NK-92 treated with Interleukin-12 subunit alpha and Interleukin-12 subunit beta, amount 100 ng/mL, for 24 hours (cell line): ENCODE results near the gene ISCU.
A peak's percentile ranks its signal among the peaks of the same experiment; 100 is the strongest.

ENCODE experiments used
- DNase-seq: peaks from one replicate; lab custom pipeline; 2025; lab: John Stamatoyannopoulos, UW

ISCU gene

DNA sequence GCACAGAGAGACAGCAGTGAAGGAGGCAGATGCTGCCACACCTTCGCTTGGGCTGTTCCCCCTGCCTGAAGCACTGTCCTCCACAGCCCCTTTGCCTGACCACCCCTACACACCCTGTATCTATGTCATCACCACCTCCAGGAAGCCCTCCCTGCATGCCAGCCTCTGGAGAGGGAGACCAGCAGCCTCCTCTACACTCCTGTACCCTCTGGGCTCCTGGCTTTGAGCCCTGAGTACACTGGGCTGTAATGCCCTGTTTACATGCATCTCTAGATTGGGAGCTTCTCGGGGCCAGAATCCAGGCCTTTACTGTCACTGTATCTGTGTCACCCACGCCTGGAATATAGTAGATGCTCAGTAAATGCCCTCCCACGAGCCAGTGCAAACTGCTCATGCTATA lies 41.3 kb downstream of the ISCU start:
- DNase-seq = no peak

DNA sequence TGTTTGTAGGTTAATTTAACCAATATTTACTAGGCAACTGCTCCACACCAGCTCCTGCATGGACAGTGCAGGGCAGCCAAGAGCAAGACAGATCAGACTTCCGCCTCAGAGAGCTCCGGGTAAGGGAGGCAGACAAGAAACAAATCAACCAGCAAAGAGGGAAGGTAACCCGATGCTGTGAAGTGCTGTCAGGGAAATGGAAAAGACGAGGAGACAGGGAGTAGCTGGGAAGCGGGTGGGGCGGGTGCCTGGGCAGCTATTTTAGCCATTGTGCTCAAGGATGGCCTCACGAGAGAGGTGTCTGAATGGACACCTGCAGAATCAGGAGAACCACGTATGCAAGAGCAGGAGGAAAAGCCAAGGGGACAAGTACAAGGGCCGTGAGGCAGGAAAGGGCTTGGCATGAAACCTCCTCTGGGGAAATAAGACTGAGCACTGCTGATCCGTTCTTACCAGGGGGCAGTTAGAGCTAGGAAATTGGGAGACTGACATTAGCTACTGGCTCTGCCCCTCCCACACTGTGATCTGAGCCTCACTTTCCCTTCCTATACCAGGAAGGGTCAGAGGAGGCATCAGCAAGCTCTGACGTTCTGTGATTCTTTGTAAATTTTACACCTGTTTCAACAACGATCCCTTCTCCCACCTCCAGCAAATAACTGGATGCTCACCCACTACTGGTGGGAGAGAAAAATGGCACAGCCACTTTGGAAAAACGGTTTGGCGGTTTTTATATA lies 42.0 kb downstream of the ISCU start:
- DNase-seq = no peak

DNA sequence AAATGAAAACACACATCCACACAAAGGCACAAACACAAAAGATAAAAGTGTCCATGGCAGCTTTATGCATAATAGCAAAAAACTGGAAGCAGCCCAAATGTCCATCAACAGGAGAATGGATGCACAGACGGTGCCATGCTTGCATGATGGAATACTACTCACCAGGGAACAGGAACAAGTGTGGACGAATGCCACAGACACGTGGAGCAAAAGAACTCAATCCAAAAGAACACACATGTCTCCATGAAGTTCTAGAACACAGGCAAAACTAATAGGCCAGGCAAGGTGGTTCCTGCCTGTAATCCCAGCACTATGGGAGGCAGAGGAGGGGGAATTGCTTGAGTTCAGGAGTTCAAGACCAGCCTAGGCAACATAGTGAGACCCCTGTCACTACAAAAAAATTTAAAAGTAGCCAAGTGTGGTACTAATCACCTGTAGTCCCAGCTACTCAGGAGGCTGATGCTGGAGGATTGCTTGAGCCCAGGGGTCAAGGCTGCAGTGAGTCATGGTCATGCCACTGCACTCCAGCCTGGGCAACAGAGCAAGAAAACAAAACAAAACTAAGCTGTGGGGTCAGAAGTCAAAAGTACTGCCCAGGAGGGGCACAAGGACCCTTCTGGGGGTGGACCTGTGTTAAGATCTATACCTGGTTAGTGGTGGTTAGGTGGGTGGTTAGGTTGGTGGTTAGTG lies 42.7 kb downstream of the ISCU start:
- no peak for DNase-seq

DNA sequence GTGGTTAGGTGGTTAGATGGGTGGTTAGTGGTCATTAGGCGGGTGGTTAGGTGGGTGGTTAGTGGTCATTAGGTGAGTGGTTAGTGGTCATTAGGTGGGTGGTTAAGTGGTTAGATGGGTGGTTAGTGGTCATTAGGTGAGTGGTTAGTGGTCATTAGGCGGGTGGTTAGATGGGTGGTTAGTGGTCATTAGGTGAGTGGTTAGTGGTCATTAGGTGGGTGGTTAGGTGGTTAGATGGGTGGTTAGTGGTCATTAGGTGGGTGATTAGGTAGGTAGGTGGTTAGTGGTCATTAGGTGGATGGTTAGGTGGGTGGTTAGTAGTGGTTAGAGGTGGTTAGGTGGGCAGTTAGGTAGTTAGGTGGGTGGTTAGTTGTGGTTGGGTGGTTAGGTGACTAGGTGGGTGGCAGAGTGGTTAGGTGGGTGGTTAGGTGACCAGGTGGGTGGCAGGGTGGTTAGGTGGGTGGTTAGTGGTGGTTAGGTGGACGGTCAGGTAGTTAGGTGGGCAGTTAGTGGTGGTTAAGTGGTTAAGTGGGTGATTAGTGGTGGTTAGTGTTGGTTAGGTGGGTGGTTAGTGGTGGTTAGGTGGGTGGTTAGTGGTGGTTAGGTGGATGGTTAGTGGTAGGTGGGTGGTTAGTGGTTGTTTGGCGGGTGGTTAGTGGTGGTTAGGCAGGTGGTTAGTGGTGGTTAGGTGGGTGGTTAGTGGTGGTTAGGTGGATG lies 43.5 kb downstream of the ISCU start:
- DNase-seq = no peak

DNA sequence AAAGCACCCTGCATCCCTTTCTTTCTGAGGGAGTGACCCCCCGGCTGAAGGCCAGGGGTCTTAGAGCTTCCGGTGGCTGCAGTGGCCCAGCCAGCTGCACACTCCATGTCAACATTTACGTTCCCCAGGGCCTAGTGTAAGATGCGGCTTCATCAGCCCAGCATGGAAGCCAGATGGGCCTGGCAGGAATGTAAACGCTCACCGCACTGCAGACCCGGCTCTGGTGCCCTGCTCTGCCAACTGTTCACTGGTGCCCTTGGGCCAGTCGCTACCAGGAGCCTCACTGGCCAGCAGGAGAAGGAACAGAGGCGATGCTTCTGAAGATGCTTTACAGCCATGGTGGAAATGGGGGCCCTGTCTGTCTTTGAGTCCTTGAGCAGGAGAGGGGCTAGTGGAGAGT lies 44.1 kb downstream of the ISCU start:
- DNase-seq = no peak

DNA sequence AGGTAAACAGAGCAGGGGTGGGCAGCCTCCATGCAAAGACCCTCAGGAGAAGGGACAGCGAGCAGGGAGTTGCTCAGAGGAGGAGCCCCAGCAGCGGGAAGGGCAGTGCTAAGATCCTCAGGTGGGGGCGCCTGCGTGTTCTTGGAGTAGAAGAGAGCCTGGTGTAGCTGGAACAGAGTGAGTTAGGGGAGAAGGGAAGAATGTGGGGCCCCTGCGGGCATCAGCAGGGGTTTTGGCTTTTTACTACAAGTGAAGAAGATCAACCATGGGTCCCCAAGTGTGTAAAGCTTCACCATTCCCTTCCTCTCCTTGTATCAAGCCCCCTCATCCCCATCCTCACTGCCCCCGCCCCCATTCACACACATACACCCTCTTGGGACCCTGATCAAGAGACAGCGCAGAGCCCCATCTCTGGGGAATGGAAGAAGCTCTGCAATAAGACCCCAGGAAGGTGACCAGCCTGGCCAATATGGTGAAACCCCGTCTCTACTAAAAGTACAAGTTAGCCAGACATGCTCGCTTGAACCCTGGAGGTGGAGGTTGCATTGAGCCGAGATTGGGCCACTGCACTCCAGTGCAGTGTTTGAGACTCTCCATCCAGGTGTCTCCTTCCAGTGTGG lies 45.7 kb downstream of the ISCU start:
- no peak for DNase-seq

DNA sequence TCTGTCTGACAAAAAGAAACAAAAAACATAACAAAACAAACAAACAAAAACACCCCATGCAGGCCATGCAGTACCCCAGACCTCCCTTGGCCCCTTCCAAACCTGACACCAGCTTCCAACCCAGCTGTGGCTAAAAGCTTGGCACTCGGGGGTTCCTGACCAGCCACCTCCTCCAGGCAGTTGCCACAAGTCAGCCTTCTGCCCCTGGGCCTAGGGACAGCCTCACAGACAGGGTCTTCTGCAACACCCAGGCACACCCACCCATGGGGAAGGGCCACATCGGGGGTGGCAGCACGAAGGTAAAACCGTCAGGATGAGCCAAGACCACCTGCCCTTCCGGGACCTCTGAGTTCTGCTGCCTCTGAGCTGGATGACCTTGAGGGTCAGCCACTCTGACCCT lies 46.2 kb downstream of the ISCU start:
- no peak for DNase-seq

DNA sequence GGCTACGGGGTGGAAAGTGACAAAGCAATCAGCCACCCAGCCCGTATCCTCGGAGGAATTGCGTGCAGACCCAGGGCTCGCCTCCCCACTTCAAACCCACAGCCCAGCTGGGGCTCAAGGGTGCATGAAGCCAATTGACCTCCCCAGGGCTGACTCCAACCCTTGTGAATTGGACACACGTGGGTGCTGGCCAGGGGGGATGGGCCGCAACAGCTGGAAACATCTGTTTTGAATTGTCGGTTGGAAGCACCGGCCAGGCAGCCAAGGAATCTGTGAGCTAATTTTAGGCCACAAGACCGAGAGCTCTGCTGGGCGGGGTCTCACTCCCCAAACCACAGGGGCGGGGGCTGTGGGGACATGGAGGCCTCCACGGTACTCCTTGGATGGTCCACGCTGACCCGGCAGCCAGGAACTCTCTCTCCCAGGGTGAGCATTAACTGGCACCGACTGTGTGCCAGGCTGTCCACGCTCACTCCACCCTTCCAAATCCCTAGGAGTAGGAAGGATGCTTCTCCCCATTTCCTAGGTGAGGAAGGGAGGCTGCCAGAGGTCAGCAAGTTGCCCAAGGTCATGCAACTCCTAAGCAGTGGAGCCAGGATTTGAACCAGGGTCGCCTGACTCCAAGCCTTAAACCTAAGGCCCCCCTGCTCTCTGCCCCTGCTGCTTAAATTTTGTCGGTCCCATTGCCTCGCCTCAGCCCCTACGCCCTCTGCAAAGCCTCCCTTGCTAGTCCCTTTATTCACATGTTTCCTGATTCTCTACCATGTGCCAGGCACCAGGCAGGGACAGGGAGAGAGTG lies 47.3 kb downstream of the ISCU start:
- no peak for DNase-seq

DNA sequence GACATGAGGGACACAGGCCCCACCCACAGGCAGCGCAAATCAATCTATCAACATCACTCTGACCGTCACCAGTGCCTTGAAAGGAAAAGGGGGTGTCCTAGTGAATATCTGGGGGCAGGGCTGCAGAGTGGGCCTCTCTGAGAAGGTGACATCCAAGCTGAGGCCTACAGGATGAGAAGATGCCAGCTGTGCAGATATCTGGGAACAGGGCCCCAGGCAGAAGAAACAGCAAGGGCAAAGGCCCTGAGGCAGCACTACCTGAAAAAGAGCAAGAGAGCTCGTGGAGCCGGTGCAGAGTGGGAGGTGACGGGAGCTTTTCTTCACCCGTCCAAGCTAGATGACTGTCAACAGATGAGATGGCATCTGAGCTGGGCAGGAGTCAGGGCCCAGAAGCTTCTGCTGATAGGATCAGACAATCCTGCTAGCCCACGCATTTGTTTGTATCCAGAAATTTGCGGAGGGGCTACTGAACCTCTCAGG lies 48.0 kb downstream of the ISCU start:
- no peak for DNase-seq

DNA sequence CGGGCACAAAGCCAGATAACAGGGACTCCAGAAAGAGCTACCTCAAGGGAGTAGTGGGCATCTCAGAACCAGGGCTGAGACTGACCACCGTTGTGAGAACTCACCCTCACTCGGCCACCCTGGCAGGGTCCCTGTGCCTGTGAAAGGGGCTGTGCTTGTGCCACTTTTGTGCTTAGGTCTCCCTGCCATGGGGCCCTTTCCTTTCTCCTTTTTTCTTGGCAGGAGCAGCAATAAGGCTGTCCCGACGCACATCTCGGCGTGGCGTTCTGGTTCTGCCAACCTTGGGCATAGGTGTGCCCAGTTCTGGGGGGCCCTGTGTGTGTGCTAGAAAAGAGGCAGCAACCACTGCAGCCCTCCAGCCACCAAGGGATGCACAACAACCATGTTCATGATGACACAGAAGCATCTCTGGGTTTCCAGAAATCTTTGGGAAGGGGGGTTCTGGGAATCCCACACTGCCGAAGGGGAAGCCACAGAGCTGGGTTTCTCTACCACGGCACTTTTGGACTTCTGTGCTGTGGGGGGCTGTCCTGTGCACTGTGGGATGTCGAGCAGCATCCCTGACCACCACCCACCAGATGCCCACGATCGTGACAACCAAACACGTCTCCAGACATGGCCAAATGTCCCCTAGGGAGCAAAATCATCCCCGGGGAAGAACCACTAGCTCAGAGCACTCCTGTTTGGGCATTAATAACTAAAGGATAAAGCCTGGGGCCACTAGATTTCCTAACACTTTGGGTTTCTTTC lies 48.6 kb downstream of the ISCU start:
- no peak for DNase-seq

DNA sequence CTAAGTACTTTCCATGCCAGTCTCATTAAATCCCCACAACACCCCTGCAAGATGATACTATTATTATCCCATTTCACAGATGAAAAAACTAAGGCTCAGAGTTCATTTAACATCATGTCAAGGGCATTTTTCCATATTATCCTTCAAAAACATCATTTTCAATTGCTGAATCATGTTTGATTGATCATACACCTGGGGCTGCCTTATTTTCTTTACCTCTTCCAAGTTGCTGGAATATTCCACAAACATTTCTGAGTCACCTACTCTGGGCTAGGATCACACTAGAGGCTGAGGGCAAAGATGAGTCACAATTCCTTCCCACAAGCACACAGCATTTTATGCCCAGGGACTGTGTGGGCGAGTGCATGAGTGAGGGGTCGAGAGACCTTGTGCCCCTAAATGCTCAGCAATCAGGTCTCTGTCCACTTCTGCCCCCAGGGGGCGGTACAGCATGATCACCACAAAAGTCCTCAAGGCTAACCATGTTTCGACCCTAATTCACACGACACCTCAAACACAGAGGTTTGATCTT lies 49.6 kb downstream of the ISCU start:
- DNase-seq = peak; percentile 30

DNA sequence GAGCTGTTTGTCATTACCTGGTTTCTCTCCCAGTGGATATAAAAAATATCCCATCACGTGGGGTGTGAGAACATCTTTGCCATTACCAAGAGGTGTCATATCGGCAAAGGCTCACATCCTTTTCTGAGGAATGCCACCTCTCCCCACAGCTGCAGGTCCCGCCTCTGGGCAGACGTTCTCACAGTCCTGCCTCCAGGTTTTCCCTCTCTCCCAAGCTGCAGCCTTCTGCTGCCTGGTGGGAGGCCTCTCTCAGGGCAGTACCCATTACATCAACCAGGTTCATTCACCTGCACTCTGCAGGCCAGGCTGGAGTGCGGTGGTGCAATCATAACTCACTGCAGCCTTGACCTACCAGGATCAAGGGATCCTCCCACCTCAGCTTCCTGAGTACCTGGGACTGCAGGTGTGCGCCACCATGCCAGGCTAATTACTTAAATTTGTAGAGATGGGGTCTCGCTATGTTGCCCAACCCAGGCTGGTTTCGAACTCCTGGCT lies 50.4 kb downstream of the ISCU start:
- DNase-seq = no peak

DNA sequence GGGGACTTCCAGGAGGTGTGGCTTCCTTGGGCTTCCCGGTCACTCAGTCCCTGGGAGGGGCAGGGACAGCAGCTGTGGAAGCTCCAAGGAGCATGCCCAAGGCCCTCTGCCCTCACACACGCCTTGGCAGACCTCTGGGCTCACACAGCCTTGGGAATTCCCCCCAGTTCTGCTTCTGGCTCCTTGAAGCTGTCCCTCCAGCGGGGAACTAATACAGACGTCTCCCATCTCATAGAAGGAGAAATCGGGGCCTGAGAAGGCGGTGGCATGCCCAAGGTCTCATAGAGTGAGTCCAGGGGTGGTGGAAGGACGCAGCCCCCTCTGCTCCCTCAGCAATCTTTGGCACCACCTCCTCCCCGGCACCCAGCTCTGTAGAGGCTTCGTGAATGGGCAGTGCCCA lies 51.2 kb downstream of the ISCU start:
- no peak for DNase-seq

DNA sequence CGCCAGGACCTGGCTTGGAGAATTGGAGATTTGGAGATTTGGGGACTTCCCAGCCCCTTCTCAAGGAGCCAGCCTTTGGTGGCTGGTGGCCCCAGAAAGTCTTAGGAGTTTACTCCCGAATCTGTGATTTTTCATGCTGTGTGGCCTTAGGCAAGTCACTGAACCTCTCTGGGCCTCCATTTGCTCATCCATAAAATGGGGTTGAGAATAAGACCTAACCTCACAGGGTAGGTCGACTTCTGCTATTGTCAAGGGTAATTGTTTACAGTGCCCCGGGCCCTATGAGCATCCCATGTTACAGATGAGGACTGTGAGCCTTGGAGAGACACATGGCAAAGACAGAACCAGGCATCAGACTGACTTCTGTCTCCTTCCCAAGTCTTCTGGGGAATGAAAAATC lies 51.6 kb downstream of the ISCU start:
- no peak for DNase-seq

DNA sequence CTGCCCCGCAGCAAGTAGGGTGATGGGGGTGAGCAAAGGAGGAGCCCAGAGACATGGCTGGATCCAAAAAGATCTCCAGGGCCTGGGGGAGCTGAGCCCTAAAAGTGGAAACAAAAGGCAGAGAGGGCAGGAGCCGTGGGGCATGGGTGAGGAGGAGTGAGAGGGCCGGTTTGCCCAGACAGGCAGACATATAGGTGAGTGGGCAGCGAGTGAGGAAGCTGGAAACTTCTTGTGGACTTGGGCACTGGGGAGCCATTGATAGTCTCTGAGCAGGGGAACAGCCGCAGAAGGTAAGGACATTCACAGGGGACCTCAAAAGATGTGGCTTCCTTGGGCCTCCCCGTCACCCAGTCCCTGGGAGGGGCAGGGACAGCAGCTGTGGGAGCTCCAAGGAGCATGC lies 52.2 kb downstream of the ISCU start:
- DNase-seq = no peak

DNA sequence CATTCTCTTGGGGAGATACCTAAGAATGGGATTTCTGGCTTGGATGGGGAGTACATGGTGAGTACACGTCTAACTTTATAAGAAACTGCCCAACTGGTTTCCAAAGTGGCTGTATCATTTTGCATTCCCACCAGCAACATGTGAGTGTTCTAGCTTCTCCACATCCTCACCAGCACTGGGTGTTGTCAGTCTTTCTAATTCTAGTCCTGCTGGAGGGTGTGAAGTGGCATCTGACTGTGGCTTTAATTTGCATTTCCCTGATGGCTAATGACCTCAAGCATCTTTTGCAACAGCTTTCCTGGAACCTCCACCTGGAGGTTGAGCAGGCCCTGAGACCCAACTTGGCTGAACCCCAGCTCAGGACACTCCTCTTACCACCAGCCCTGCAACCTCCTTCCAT lies 53.5 kb downstream of the ISCU start:
- DNase-seq = no peak

DNA sequence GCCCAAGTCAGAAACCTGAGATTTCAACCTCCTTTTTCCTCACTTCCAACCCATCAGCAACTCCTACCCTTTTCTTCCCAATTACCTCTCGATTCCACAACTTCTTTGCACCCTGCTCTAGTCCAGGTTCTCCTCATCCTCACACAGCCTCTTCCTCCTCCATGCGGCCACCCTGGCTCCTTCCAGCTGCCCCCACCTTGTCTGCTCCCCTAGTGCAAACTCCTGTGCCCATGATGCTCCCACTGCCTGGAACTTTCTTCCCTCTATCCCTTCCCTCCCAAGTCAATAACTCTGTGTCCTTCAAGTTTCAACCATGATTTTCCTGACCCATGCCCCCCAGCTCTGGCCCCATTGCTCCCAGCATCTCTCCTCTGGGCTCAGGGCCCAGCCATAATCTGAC lies 54.0 kb downstream of the ISCU start:
- DNase-seq = no peak

DNA sequence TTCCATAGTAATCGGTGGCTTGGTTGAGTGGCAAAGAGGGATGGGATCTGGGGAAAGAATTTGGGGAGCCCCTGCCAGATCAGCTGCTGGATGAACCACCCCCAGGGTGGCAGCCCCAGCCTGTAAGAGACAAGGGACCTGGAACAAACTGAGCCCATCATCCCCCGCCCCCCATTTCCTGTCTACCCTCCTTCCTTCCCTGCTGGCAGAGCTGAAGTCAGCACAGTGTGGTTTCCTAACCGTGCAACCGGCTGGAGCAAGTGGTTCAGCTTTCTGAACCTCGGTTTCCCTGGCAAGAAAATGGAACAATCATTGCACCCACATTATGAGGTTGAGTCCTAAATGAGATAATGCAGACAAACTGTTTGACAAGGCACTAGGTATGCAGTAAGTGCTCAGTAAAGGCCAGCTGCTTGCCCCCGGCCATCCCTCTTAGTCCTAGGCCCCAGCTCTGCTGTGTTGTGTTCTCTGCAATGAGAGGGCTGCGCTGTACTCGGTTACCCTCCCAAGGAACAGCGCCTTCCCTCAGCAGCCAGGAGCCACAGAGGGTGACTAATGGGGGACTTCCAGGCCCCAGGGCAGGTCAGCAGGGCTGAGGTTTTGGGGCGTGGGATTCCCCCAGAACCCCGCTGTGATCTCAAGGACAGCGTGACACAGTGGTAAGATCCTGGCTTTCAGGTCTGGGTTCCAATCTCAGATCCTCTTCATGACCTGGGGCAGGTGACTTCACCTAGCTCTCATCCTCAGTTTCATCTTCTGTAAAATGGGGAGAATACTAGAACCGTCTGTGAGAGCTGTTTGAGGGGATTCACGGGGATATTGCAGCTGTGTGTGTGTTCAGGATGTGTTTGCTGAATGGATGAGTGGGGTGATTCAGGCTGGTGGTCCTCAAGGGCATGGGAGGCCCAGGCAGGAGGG lies 54.8 kb downstream of the ISCU start:
- DNase-seq = peak; percentile 63
